ENCODE data around the gene SAMHD1.

GRCh38 chr20:36959242-36959641 is 7.7 kb upstream of the SAMHD1 start:
- TF ChIP-seq POLR2A (IDR thresholded peaks at IDR 0.05): no peak
- TF ChIP-seq CTCF (IDR thresholded peaks at IDR 0.05): no peak
- no peak for TF ChIP-seq POLR2AphosphoS5 (IDR thresholded peaks at IDR 0.05)
- TF ChIP-seq EP300 (IDR thresholded peaks at IDR 0.05): no peak
